H9 (cell line): ENCODE data around the gene FREY1. TPM values are rescaled to one million over a fixed set of nuclear protein-coding genes. Genes with fewer than 3 reads are reported as not detected.

ENCODE experiments used
- DNase-seq: peaks from one replicate; pipeline ENCODE4 v3.0.0-alpha.2; 2017
- H2AFZ ChIP-seq: one replicate; pipeline ENCODE4 v1.6.1; 2013; ENCODE audit warnings: mild to moderate bottlenecking, low read length, control low read depth, moderate library complexity
- H2AK5ac ChIP-seq: 2 replicates; pipeline ENCODE4 v1.6.1; 2013; ENCODE audit warnings: low read length, control low read depth, mixed read lengths; ENCODE audit not compliant: insufficient read length
- H2BK120ac ChIP-seq: one replicate; pipeline ENCODE4 v1.6.1; 2013; ENCODE audit warnings: low read depth, mild to moderate bottlenecking, low read length, control low read depth, inconsistent platforms; ENCODE audit not compliant: poor library complexity, severe bottlenecking
- H2BK12ac ChIP-seq: 2 replicates; pipeline ENCODE4 v1.6.1; 2013; ENCODE audit warnings: low read length, control low read depth, mixed read lengths, low read depth; ENCODE audit not compliant: insufficient read length
- H2BK15ac ChIP-seq: 2 replicates; pipeline ENCODE4 v1.6.1; 2013; ENCODE audit warnings: low read depth, low read length, control low read depth
- H2BK20ac ChIP-seq: one replicate; pipeline ENCODE4 v1.6.1; 2013; ENCODE audit warnings: low read depth, mild to moderate bottlenecking, low read length, control low read depth, inconsistent platforms; ENCODE audit not compliant: poor library complexity, severe bottlenecking
- H2BK5ac ChIP-seq: 2 replicates; pipeline ENCODE4 v1.6.1; 2013; ENCODE audit warnings: low read length, control low read depth, mixed read lengths; ENCODE audit not compliant: insufficient read length
- H3K14ac ChIP-seq: 2 replicates; pipeline ENCODE4 v1.6.1; 2013; ENCODE audit warnings: low read length, control low read depth; ENCODE audit not compliant: insufficient read depth
- H3K18ac ChIP-seq: 2 replicates; pipeline ENCODE4 v1.6.1; 2013; ENCODE audit warnings: low read depth, mild to moderate bottlenecking, mixed read lengths, low read length, control low read depth; ENCODE audit not compliant: insufficient read length
- H3K23ac ChIP-seq: 2 replicates; pipeline ENCODE4 v1.6.1; 2013; ENCODE audit warnings: low read length, control low read depth, mixed read lengths, low read depth; ENCODE audit not compliant: insufficient read length
- H3K23me2 ChIP-seq: 2 replicates; pipeline ENCODE4 v1.6.1; 2013; ENCODE audit warnings: low read depth, mild to moderate bottlenecking, mixed read lengths, low read length, control low read depth; ENCODE audit not compliant: insufficient read length, poor library complexity, severe bottlenecking
- H3K27ac ChIP-seq: 2 replicates; pipeline ENCODE4 v1.5.1; 2013; ENCODE audit warnings: low read length, control low read depth, mixed read lengths, low read depth; ENCODE audit not compliant: insufficient read length
- H3K27me3 ChIP-seq: 2 replicates; pipeline ENCODE4 v1.6.1; 2013; ENCODE audit warnings: low read length, control low read depth, inconsistent platforms; ENCODE audit not compliant: insufficient read depth
- H3K4ac ChIP-seq: 2 replicates; pipeline ENCODE4 v1.6.1; 2013; ENCODE audit warnings: low read depth, mild to moderate bottlenecking, control low read depth, inconsistent platforms, low read length, moderate library complexity
- H3K4me1 ChIP-seq: 2 replicates; pipeline ENCODE4 v1.6.1; 2013; ENCODE audit warnings: low read length, control low read depth, inconsistent platforms; ENCODE audit not compliant: insufficient read depth
- H3K4me2 ChIP-seq: 2 replicates; pipeline ENCODE4 v1.6.1; 2013; ENCODE audit warnings: low read length, control low read depth, mixed read lengths; ENCODE audit not compliant: insufficient read length, insufficient read depth
- H3K56ac ChIP-seq: 2 replicates; pipeline ENCODE4 v1.6.1; 2013; ENCODE audit warnings: low read depth, mild to moderate bottlenecking, mixed read lengths, low read length, control low read depth; ENCODE audit not compliant: insufficient read length
- H3K79me1 ChIP-seq: 2 replicates; pipeline ENCODE4 v1.6.1; 2013; ENCODE audit warnings: low read depth, mild to moderate bottlenecking, moderate library complexity, low read length, control low read depth, inconsistent platforms; ENCODE audit not compliant: insufficient read depth, poor library complexity, severe bottlenecking
- H3K79me2 ChIP-seq: 2 replicates; pipeline ENCODE4 v1.6.1; 2013; ENCODE audit warnings: low read length, control low read depth, inconsistent platforms; ENCODE audit not compliant: insufficient read depth
- H3K9ac ChIP-seq: 2 replicates; pipeline ENCODE4 v1.6.1; 2013; ENCODE audit warnings: low read length, control low read depth, mixed read lengths; ENCODE audit not compliant: insufficient read length; ENCODE audit errors: extremely low read depth
- H3K9me3 ChIP-seq: one replicate; pipeline ENCODE4 v1.6.1; 2013; ENCODE audit warnings: low read depth, low read length, inconsistent platforms; ENCODE audit not compliant: control insufficient read depth
- H3T11ph ChIP-seq: one replicate; pipeline ENCODE4 v1.6.1; 2013; ENCODE audit warnings: mild to moderate bottlenecking, low read length, control low read depth, inconsistent platforms
- H4K20me1 ChIP-seq: one replicate; pipeline ENCODE4 v1.6.1; 2013; ENCODE audit not compliant: control insufficient read depth, insufficient read length, insufficient read depth
- H4K5ac ChIP-seq: 2 replicates; pipeline ENCODE4 v1.6.1; 2013; ENCODE audit warnings: low read depth, mild to moderate bottlenecking, mixed read lengths, low read length, control low read depth; ENCODE audit not compliant: insufficient read length
- H4K8ac ChIP-seq: replicated peaks from 2 replicates; pipeline ENCODE4 v1.6.1; 2013; ENCODE audit warnings: low read length, control low read depth, mixed read lengths, low read depth; ENCODE audit not compliant: insufficient read length
- H4K91ac ChIP-seq: 2 replicates; pipeline ENCODE4 v1.6.1; 2013; ENCODE audit warnings: low read depth, mild to moderate bottlenecking, moderate library complexity, mixed read lengths, low read length, control low read depth; ENCODE audit not compliant: insufficient read length
- H3K27ac Mint-ChIP-seq, 3 experiments: 2 replicates in 2 of 3; 3 replicates in 1 of 3; pipeline ENCODE4 v1.8.0; 2020 to 2021; ENCODE audit warnings: mixed read lengths in 3 of 3, mild to moderate bottlenecking in 1 of 3, moderate library complexity in 1 of 3
- H3K27me3 Mint-ChIP-seq: 2 replicates; pipeline ENCODE4 v1.8.0; 2021; ENCODE audit warnings: low read depth, mild to moderate bottlenecking, moderate library complexity, mixed read lengths
- H3K36me3 Mint-ChIP-seq, 3 experiments: 2 replicates in 2 of 3; 3 replicates in 1 of 3; pipeline ENCODE4 v1.8.0; 2020 to 2021; ENCODE audit warnings: low read depth in 3 of 3, mixed read lengths in 3 of 3; ENCODE audit not compliant: insufficient read depth in 1 of 3
- H3K4me1 Mint-ChIP-seq, 2 experiments: 2 replicates each; pipeline ENCODE4 v1.8.0; 2020; ENCODE audit warnings: mixed read lengths in 2 of 2
- H3K4me3 Mint-ChIP-seq, 2 experiments: 2 replicates in 1 of 2; 3 replicates in 1 of 2; pipeline ENCODE4 v1.8.0; 2020 to 2021; ENCODE audit warnings: mild to moderate bottlenecking in 2 of 2, mixed read lengths in 2 of 2, moderate library complexity in 1 of 2
- H3K9me3 Mint-ChIP-seq, 2 experiments: 2 replicates in 1 of 2; 3 replicates in 1 of 2; pipeline ENCODE4 v1.8.0; 2020; ENCODE audit warnings: mild to moderate bottlenecking in 2 of 2, mixed read lengths in 2 of 2, moderate library complexity in 1 of 2
- WGBS: extraction: QIAGEN DNeasy Blood & Tissue Kit; methylation state at CpG from one replicate; pipeline ENCODE4 v1.1.7; 2013; ENCODE audit warnings: missing lambda C conversion rate, low lambda C conversion rate, mixed read lengths; ENCODE audit not compliant: insufficient read length; ENCODE audit errors: extremely low coverage; 5-methylcytosine and 5-hydroxymethylcytosine counted together
- total RNA-seq: library from RNA; stranded (reverse); gene quantifications from 2 replicates; pipeline ENCODE4 v1.2.1, GENCODE V29; 2021
- TF ChIP-seq, protein P1 (sequence below): fragments of 200-600 bp; sonication (generic); conservative IDR thresholded peaks from 3 replicates; pipeline ENCODE4 v1.8.0; 2021; ENCODE audit warnings: antibody characterized with exemption, mild to moderate bottlenecking

The FREY1 gene
- total RNA-seq, 1 experiment from 2014 or later = 2.1 TPM

GRCh38 chr11:45885274-45885920, 21.7 kb downstream of the FREY1 start, which contains the start of gene MAPK8IP1:
Gene MAPK8IP1, plus strand, starts transcription at chr11:45885651. Its CDS starts 170 bp downstream, at chr11:45885821.
- Histone ChIP-seq H2BK12ac (no peak within 1 kb of the TSS), H3K27ac (no peak within 1 kb of the TSS), H4K5ac (no peak within 1 kb of the TSS), H3K79me1 (no peaks in the 10 kb centered on the region), H3K23ac (no peak within 1 kb of the TSS), H3K4ac (no peak within 1 kb of the TSS), H3K27me3 (no peaks in the 10 kb centered on the region), H2AK5ac (no peak within 1 kb of the TSS), H3K9me3 (no peaks in the 10 kb centered on the region), H4K91ac (no peak within 1 kb of the TSS), H3K79me2 (no peaks in the 10 kb centered on the region), H2AFZ (no peak within 1 kb of the TSS), H3K14ac (no peak within 1 kb of the TSS; the same call in 1 of the 2 replicates), H3K56ac (no peak within 1 kb of the TSS), H2BK5ac (no peak within 1 kb of the TSS), H2BK120ac (no peak within 1 kb of the TSS), H2BK20ac (no peak within 1 kb of the TSS), H3K4me2 (peak within 1 kb of the TSS; percentile 22), H3K23me2 (no peaks in the 10 kb centered on the region), H3K18ac (no peak within 1 kb of the TSS), H3K9ac (no peak within 1 kb of the TSS), H4K8ac (no peak within 1 kb of the TSS), H3K4me1 (0 out of 2 replicates have a peak, but pooled peaks cover 2% of the 10 kb centered on the region), H2BK15ac (no peak within 1 kb of the TSS), H3T11ph (no peak within 1 kb of the TSS), H4K20me1 (no peaks in the 10 kb centered on the region)
- Mint-ChIP-seq H3K27ac (peak within 1 kb of the TSS in 1 of 3 experiments; percentile 10; a peak in 2 of 7 replicates), H3K4me1 (peaks cover 8 to 15% of the 10 kb centered on the region in 2 experiments), H3K9me3 (no peaks in the 10 kb centered on the region; a peak in 1 of 5 replicates), H3K36me3 (peaks cover 0 to 2% (median 0%) of the 10 kb centered on the region in 3 experiments; a peak in 1 of 7 replicates), H3K4me3 (peak within 1 kb of the TSS; percentile 73 to 81), H3K27me3 (peaks cover 10% of the 10 kb centered on the region)
- TF ChIP-seq, protein P1, sequence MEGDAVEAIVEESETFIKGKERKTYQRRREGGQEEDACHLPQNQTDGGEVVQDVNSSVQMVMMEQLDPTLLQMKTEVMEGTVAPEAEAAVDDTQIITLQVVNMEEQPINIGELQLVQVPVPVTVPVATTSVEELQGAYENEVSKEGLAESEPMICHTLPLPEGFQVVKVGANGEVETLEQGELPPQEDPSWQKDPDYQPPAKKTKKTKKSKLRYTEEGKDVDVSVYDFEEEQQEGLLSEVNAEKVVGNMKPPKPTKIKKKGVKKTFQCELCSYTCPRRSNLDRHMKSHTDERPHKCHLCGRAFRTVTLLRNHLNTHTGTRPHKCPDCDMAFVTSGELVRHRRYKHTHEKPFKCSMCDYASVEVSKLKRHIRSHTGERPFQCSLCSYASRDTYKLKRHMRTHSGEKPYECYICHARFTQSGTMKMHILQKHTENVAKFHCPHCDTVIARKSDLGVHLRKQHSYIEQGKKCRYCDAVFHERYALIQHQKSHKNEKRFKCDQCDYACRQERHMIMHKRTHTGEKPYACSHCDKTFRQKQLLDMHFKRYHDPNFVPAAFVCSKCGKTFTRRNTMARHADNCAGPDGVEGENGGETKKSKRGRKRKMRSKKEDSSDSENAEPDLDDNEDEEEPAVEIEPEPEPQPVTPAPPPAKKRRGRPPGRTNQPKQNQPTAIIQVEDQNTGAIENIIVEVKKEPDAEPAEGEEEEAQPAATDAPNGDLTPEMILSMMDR = no peak
- DNase-seq = peak; percentile 75
- no CpG with 5 or more reads among the region's 73 CpGs for WGBS
